Bronchial epithelial cell (primary cell): ENCODE results near the gene EFNA5. TPM values are rescaled to one million over a fixed set of nuclear protein-coding genes. Genes with fewer than 3 reads are reported as not detected.

Experiments
- DNase-seq: peaks from one replicate; pipeline ENCODE4 v3.0.0-alpha.2; 2010; ENCODE audit warnings: low read depth
- FAIRE-seq: peaks from 2 replicates; lab custom pipeline; 2011; peaks lifted over from hg19 to GRCh38; lab: Jason Lieb, UNC
- H3K27me3 ChIP-seq: 2 replicates; pipeline ENCODE4 v1.5.1; 2011; ENCODE audit warnings: low read length; ENCODE audit not compliant: control insufficient read depth, insufficient read depth
- H3K36me3 ChIP-seq: 2 replicates; pipeline ENCODE4 v1.5.1; 2011; ENCODE audit warnings: low read length; ENCODE audit not compliant: control insufficient read depth, insufficient read depth
- H3K4me3 ChIP-seq: 2 replicates; pipeline ENCODE4 v1.5.1; 2011; ENCODE audit warnings: mild to moderate bottlenecking, low read depth, low read length, control low read depth
- total RNA-seq: library from RNA; depleted of rRNA; stranded (reverse); fragments of >200 nt; gene quantifications from 2 replicates; pipeline ENCODE4 v1.2.1, GENCODE V29; 2014
- TF ChIP-seq, protein P1 (sequence below): IDR thresholded peaks from 2 replicates; pipeline ENCODE4 v1.5.1; 2011; ENCODE audit warnings: mild to moderate bottlenecking, moderate library complexity, low read length, control low read depth, inconsistent platforms; ENCODE audit not compliant: insufficient read depth, severe bottlenecking

The EFNA5 gene
- total RNA-seq, 1 donor from 2014 or later = 3.9 TPM

DNA sequence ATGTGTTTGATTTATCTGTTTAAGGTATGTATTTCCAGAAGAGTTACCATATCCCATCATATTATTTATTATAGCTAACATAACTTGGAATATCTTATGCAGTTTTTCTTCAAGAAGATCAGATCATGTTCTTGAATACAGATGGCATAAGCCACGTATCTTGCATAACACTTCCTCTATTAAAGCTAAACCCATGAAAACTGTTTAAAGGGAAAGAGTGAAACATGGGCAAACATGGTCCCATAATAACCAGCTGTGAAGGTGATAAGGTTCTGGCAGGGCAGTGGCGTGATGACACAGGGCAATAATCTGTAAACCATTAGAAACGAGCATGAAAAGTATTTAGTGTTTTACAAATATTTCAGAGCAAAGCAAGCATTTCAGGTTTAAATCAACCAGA lies 34.2 kb downstream of the EFNA5 start:
- TF ChIP-seq, protein P1, sequence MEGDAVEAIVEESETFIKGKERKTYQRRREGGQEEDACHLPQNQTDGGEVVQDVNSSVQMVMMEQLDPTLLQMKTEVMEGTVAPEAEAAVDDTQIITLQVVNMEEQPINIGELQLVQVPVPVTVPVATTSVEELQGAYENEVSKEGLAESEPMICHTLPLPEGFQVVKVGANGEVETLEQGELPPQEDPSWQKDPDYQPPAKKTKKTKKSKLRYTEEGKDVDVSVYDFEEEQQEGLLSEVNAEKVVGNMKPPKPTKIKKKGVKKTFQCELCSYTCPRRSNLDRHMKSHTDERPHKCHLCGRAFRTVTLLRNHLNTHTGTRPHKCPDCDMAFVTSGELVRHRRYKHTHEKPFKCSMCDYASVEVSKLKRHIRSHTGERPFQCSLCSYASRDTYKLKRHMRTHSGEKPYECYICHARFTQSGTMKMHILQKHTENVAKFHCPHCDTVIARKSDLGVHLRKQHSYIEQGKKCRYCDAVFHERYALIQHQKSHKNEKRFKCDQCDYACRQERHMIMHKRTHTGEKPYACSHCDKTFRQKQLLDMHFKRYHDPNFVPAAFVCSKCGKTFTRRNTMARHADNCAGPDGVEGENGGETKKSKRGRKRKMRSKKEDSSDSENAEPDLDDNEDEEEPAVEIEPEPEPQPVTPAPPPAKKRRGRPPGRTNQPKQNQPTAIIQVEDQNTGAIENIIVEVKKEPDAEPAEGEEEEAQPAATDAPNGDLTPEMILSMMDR = no peak
- Histone ChIP-seq H3K36me3 (no peaks in the 10 kb centered on the region), H3K27me3 (no peaks in the 10 kb centered on the region), H3K4me3 (no peak overlapping the region)
- FAIRE-seq = no peak
- DNase-seq = no peak

GRCh38 chr5:107636068-107636467 lies 34.7 kb downstream of the EFNA5 start:
- TF ChIP-seq, protein P1 = no peak
- FAIRE-seq = no peak
- Histone ChIP-seq H3K4me3 (no peak overlapping the region), H3K36me3 (no peaks in the 10 kb centered on the region), H3K27me3 (no peaks in the 10 kb centered on the region)
- DNase-seq = no peak

GRCh38 chr5:107634981-107635848 lies 35.5 kb downstream of the EFNA5 start:
- Histone ChIP-seq H3K27me3 (no peaks in the 10 kb centered on the region), H3K36me3 (no peaks in the 10 kb centered on the region), H3K4me3 (no peak overlapping the region)
- DNase-seq = no peak
- TF ChIP-seq, protein P1 = no peak
- FAIRE-seq = no peak

DNA sequence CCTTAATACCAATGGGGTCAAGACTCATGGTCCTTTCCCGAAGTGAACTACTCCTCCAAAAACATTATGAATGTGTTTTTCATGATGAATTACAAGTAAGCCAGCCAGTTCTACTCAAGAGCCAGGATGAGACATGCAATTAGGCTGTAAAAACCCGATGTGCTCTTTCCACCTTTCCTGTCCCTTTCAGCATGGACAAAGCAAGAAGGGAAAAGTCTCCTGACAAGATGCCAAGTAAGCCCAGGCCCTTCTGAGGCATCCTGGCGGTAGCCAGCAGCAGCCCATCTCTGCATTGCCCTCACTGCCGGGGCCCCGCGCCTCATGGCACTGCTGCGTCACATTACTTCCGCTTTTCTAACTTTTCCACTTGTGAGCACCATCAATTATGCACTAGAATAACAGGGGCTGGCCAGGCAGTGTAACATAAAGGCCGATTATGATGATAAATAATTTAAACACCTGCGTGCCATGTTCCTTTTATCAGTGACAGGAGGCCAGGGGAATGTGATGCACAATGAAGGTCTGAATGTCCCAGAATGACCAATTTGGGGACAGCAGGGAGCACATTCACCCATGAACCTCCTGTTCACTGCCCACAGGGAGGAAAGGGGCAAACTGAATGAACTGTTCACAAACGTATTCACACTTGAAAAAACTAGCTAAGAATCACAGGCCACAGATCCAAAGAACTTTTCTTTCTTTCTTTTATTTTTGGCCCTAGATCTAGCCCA lies 37.4 kb downstream of the EFNA5 start:
- FAIRE-seq (no peak), DNase-seq (no peak)
- TF ChIP-seq, protein P1 = no peak
- Histone ChIP-seq H3K27me3 (no peaks in the 10 kb centered on the region), H3K36me3 (no peaks in the 10 kb centered on the region), H3K4me3 (no peak overlapping the region)

DNA sequence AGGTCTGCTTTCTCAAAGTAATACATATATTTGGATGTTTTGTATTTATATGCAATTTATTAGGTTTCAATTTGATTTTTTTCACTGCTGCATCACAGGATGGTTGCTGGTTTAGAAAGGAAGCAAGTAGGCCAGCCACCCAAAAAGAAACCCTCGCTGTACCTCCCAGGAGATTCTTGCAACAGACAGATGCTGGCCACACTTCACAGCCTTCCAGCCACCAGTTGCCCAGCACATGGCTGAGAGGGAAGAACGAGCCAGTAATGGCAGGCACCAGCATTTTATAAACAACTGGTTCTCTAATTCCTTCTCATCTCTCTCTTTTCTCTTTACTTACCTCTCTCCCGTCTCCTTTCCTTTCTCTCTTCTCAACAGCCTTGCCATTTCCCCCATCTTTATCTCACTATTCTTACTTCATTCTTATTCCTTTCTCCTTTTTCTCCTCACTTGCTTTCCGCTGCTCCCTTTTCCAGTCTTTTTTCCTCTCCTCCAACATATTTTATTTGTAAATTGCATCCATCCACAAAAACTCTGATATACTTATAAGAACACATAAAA lies 38.9 kb downstream of the EFNA5 start:
- FAIRE-seq (no peak), DNase-seq (no peak)
- Histone ChIP-seq H3K36me3 (no peaks in the 10 kb centered on the region), H3K4me3 (no peak overlapping the region), H3K27me3 (no peaks in the 10 kb centered on the region)
- TF ChIP-seq, protein P1 = no peak
